ENCODE measurements around the gene TNS1.

The TNS1 gene

GRCh38 chr2:217833439-217833838 is 169.4 kb downstream of the TNS1 start:
- DNase-seq (ENCODE audit: low spot score): no peak

- no peak for DNase-seq (ENCODE audit: low spot score)
These were observed 169.8 kb downstream of the TNS1 start for GRCh38 chr2:217832987-217833386.

- DNase-seq (ENCODE audit: low spot score): no peak
These were observed 170.7 kb downstream of the TNS1 start for GRCh38 chr2:217832115-217832514.

GRCh38 chr2:217831306-217831705 is 171.5 kb downstream of the TNS1 start:
- DNase-seq (ENCODE audit: low spot score): no peak

GRCh38 chr2:217830807-217831206 is 172.0 kb downstream of the TNS1 start:
- DNase-seq (ENCODE audit: low spot score): no peak

GRCh38 chr2:217830061-217830460 is 172.7 kb downstream of the TNS1 start:
- no peak for DNase-seq (ENCODE audit: low spot score)

- DNase-seq (ENCODE audit: low spot score): no peak
These were observed 173.4 kb downstream of the TNS1 start for GRCh38 chr2:217829420-217829819.

- no peak for DNase-seq (ENCODE audit: low spot score)
These were observed 174.5 kb downstream of the TNS1 start for GRCh38 chr2:217828336-217828735.

- no peak for DNase-seq (ENCODE audit: low spot score)
These were observed 175.2 kb downstream of the TNS1 start for GRCh38 chr2:217827430-217828201.

- no peak for DNase-seq (ENCODE audit: low spot score)
These were observed 175.8 kb downstream of the TNS1 start for GRCh38 chr2:217826991-217827390.

GRCh38 chr2:217826520-217826919 is 176.3 kb downstream of the TNS1 start:
- DNase-seq (ENCODE audit: low spot score): no peak

GRCh38 chr2:217825469-217826235 is 177.1 kb downstream of the TNS1 start:
- DNase-seq (ENCODE audit: low spot score): no peak

- DNase-seq (ENCODE audit: low spot score): no peak
These were observed 178.6 kb downstream of the TNS1 start for GRCh38 chr2:217824223-217824622.

- DNase-seq (ENCODE audit: low spot score): no peak
These were observed 179.2 kb downstream of the TNS1 start for GRCh38 chr2:217823626-217824025.

- no peak for DNase-seq (ENCODE audit: low spot score)
These were observed 180.2 kb downstream of the TNS1 start for GRCh38 chr2:217822296-217823252.

GRCh38 chr2:217821536-217822147 is 181.2 kb downstream of the TNS1 start:
- no peak for DNase-seq (ENCODE audit: low spot score)

GRCh38 chr2:217820904-217821303 is 181.9 kb downstream of the TNS1 start:
- DNase-seq (ENCODE audit: low spot score): no peak

GRCh38 chr2:217820091-217820819 is 182.5 kb downstream of the TNS1 start:
- DNase-seq (ENCODE audit: low spot score): no peak

- DNase-seq (ENCODE audit: low spot score): no peak
These were observed 184.4 kb downstream of the TNS1 start for GRCh38 chr2:217818293-217818850.

GRCh38 chr2:217817466-217818292 is 185.1 kb downstream of the TNS1 start:
- DNase-seq (ENCODE audit: low spot score): no peak

All from ecto neural progenitor cell (in vitro differentiated cells).